ENCODE data around the gene HDHD5.

DNA sequence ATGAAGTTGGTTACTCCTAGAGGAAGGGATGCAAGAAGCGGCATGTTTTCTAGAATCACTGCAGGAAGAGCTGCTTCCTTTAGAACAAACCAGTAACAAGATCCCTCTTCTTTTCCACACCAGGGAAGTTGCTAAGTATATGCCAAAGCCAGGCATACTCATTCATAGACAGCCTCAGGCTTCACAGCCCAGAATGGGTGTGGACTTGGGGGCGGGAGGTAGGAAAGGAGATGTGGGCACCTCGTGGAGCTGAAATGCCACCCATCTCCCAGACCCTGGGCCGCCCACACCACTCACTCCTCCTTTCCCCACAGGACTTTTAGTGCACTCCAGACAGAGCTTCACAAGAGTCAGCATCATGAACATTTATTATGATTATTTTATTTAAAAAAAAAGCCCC is 21.9 kb downstream of the HDHD5 start:
- TF ChIP-seq YY1 (IDR thresholded peaks at IDR 0.05; ENCODE audit: insufficient read depth, insufficient read length) (no peak), ZNF274 (IDR thresholded peaks at IDR 0.05; ENCODE audit: low read depth, low read length) (no peak), SUZ12 (IDR thresholded peaks at IDR 0.05; ENCODE audit: extremely low read depth, insufficient read depth, insufficient read length) (no peak)

Measured in NT2/D1 (cell line).